Stimulated activated CD4-positive, alpha-beta T cell treated with anti-CD3 and anti-CD28 coated beads, TNF-alpha, amount 100 ng/mL, for 4 hours (primary cell): ENCODE data around the gene ADIPOR2.
"Not testable (repeated sequence)": the region's sequence is repeated elsewhere in the genome, so short reads cannot be mapped to it uniquely, and the experiment has no call there.

Source experiments
- DNase-seq, 3 experiments: peaks; one replicate each; pipeline ENCODE4 v3.0.0-alpha.2; 2020; ENCODE audit warnings: low read depth in 3 of 3

ADIPOR2 gene

GRCh38 chr12:1703771-1704722, 13.2 kb downstream of the ADIPOR2 start:
- no peak for DNase-seq

- no peak for DNase-seq
These were observed 15.1 kb downstream of the ADIPOR2 start for GRCh38 chr12:1705774-1706631.

- DNase-seq: no peak
These were observed 15.7 kb downstream of the ADIPOR2 start for GRCh38 chr12:1706632-1706980.

GRCh38 chr12:1707051-1707450, 16.2 kb downstream of the ADIPOR2 start:
- no peak for DNase-seq

- DNase-seq: not testable (repeated sequence)
These were observed 19.1 kb downstream of the ADIPOR2 start for GRCh38 chr12:1709968-1710367.

GRCh38 chr12:1710870-1711269, 20.0 kb downstream of the ADIPOR2 start:
- DNase-seq: not testable (repeated sequence)

- not testable (repeated sequence) for DNase-seq
These were observed 20.8 kb downstream of the ADIPOR2 start for GRCh38 chr12:1711536-1712211.

- not testable (repeated sequence) for DNase-seq
These were observed 21.4 kb downstream of the ADIPOR2 start for GRCh38 chr12:1712305-1712704.

GRCh38 chr12:1712852-1713251, 22.0 kb downstream of the ADIPOR2 start:
- DNase-seq: not testable (repeated sequence)

GRCh38 chr12:1713783-1714348, 23.0 kb downstream of the ADIPOR2 start:
- DNase-seq: not testable (repeated sequence)

- not testable (repeated sequence) for DNase-seq
These were observed 24.6 kb downstream of the ADIPOR2 start for GRCh38 chr12:1715459-1715858.

- no peak for DNase-seq
These were observed 25.5 kb downstream of the ADIPOR2 start for GRCh38 chr12:1716215-1716862.

GRCh38 chr12:1716911-1717310, 26.0 kb downstream of the ADIPOR2 start:
- DNase-seq: no peak

- DNase-seq: no peak
These were observed 28.3 kb downstream of the ADIPOR2 start for GRCh38 chr12:1719139-1719538.

GRCh38 chr12:1720494-1720893, 29.6 kb downstream of the ADIPOR2 start:
- no peak for DNase-seq

GRCh38 chr12:1723721-1724120, 32.9 kb downstream of the ADIPOR2 start:
- no peak for DNase-seq

- DNase-seq: no peak
These were observed 33.4 kb downstream of the ADIPOR2 start for GRCh38 chr12:1724250-1724649.

- no peak for DNase-seq
These were observed 35.9 kb downstream of the ADIPOR2 start for GRCh38 chr12:1726753-1727152.

- DNase-seq: no peak
These were observed 38.0 kb downstream of the ADIPOR2 start for GRCh38 chr12:1728824-1729223.

GRCh38 chr12:1731019-1731687, 40.3 kb downstream of the ADIPOR2 start:
- no peak for DNase-seq

GRCh38 chr12:1731688-1732078, 40.8 kb downstream of the ADIPOR2 start:
- not testable (repeated sequence) for DNase-seq
